HepG2 (cell line): Measurements from ENCODE around the gene SNF8. TPM values are rescaled to one million over a fixed set of nuclear protein-coding genes. Genes with fewer than 3 reads are reported as not detected.

ENCODE experiments used
- CBX5 ChIP-seq: sonication (generic); formaldehyde crosslinking; IDR thresholded peaks from 2 replicates; pipeline ENCODE4 v1.4.0; 2020; ENCODE audit warnings: missing genetic modification reagents, borderline replicate concordance
- HNRNPK ChIP-seq: fragments of 200-400 bp; formaldehyde crosslinking; IDR thresholded peaks from 2 replicates; pipeline ENCODE4 v1.6.1; 2018; ENCODE audit warnings: low read length, low read depth, moderate library complexity, mild to moderate bottlenecking; ENCODE audit not compliant: poor library complexity, severe bottlenecking
- ISX ChIP-seq: sonication (generic); formaldehyde crosslinking; conservative IDR thresholded peaks from 2 replicates; pipeline ENCODE4 v1.5.0; 2020; ENCODE audit warnings: missing genetic modification reagents
- KIAA2018 ChIP-seq: sonication (generic); formaldehyde crosslinking; IDR thresholded peaks from 2 replicates; pipeline ENCODE4 v1.5.0; 2020; ENCODE audit warnings: mild to moderate bottlenecking, missing genetic modification reagents, borderline replicate concordance
- RARG ChIP-seq: sonication (generic); formaldehyde crosslinking; IDR thresholded peaks from 2 replicates; pipeline ENCODE4 v1.4.0; 2020; ENCODE audit warnings: low read depth, mild to moderate bottlenecking, missing genetic modification reagents
- SETDB1 ChIP-seq: sonication (generic); formaldehyde crosslinking; IDR thresholded peaks from 2 replicates; pipeline ENCODE4 v1.5.1; 2020; ENCODE audit warnings: missing genetic modification reagents, mild to moderate bottlenecking, borderline replicate concordance
- SKI ChIP-seq: fragments of 450-650 bp; IDR thresholded peaks from one replicate; pipeline ENCODE4 v1.6.1; 2018; ENCODE audit warnings: mild to moderate bottlenecking; ENCODE audit not compliant: partially characterized antibody
- ZBTB37 ChIP-seq: sonication (generic); formaldehyde crosslinking; IDR thresholded peaks from 2 replicates; pipeline ENCODE4 v1.4.0; 2020; ENCODE audit warnings: mild to moderate bottlenecking, missing genetic modification reagents
- ZNF180 ChIP-seq: sonication (generic); formaldehyde crosslinking; IDR thresholded peaks from 2 replicates; pipeline ENCODE4 v1.4.0; 2020; ENCODE audit warnings: low read depth, missing genetic modification reagents, borderline replicate concordance
- ZNF317 ChIP-seq: sonication (generic); formaldehyde crosslinking; IDR thresholded peaks from 2 replicates; pipeline ENCODE4 v1.5.0; 2020; ENCODE audit warnings: mild to moderate bottlenecking, missing genetic modification reagents
- ZNF782 ChIP-seq: sonication (generic); formaldehyde crosslinking; IDR thresholded peaks from 2 replicates; pipeline ENCODE4 v1.4.0; 2020; ENCODE audit warnings: missing genetic modification reagents, mild to moderate bottlenecking, borderline replicate concordance
- polyA plus RNA-seq, 8 experiments: library from polyadenylated mRNA; depleted of rRNA in 3 of 8; stranded (reverse) in 7 of 8; unstranded in 1 of 8; fragments of >200 nt; fragmentation: Illumina TruSeq in 4 of 8; extraction: Trizol in 4 of 8; gene quantifications; 2 replicates each; pipeline versions ENCODE4 v1.2.1 to v1.2.3, GENCODE V29; 2011 to 2016; ENCODE audit warnings: low read depth in 4 of 8, missing spikeins in 1 of 8, mixed read lengths in 1 of 8; ENCODE audit not compliant: insufficient read depth in 1 of 8
- total RNA-seq, 5 experiments: library from RNA; depleted of rRNA; stranded (reverse); fragments of >200 nt; fragmentation: Illumina TruSeq; extraction: Trizol; gene quantifications; 2 replicates each; pipeline ENCODE4 v1.2.3, GENCODE V29; 2016; ENCODE audit warnings: low read depth in 1 of 5
- TF ChIP-seq, protein P1 (sequence below): fragments of 450-650 bp; IDR thresholded peaks from 2 replicates; pipeline ENCODE4 v1.6.1; 2017
- TF ChIP-seq, protein P2 (sequence below): sonication (generic); formaldehyde crosslinking; IDR thresholded peaks from 2 replicates; pipeline ENCODE4 v1.9.0; 2021; ENCODE audit warnings: missing genetic modification reagents, borderline replicate concordance

SNF8 gene
- total and polyA plus RNA-seq, 2 of the 13 experiments (the other 11 are each of a cell fraction or from before 2014, with no cell fraction given): 114 to 153 TPM

DNA sequence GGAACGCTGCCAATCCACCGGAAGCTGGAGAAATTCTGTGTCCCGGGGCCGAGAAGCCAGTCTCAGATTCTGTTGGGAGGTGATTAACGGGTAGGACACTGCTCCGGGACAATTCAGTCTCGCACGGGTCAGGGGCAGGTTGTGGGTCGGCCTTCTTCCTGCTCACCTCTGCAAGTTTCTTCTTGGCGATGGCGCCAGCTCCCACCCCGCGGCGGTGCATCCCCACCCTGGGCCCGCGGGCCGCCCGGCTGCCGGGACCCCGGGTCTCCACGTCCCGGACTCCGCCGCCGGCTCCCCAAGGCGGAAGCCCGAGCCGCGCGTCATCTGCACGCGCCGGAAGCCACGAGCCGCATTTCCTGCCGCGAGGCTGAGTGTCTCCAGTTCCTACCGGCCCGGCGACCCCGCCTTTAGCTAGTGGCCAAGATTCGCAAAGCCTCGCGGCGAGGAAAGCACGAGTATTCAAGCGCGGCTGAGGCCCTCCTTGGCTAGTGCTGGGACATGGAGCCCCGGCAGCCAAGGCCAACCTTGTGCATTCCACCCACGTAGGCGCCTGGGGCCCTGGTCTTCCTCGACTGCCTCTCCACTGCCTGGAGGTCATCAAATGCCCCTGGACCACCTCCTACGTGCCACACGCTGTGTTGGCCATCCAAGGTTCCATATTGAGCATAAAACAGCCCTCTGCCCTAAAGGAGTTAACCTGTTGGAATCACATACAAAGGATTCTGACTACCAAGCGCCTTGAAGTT lies at the start of gene SNF8 (continued):
- peak; percentile 99 for TF ChIP-seq ZNF782 (CRISPR knock-in tag)
- TF ChIP-seq, protein P1, sequence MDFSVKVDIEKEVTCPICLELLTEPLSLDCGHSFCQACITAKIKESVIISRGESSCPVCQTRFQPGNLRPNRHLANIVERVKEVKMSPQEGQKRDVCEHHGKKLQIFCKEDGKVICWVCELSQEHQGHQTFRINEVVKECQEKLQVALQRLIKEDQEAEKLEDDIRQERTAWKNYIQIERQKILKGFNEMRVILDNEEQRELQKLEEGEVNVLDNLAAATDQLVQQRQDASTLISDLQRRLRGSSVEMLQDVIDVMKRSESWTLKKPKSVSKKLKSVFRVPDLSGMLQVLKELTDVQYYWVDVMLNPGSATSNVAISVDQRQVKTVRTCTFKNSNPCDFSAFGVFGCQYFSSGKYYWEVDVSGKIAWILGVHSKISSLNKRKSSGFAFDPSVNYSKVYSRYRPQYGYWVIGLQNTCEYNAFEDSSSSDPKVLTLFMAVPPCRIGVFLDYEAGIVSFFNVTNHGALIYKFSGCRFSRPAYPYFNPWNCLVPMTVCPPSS: no peak
- 0 out of 2 replicates have a peak, but pooled peaks have one; percentile 82 for TF ChIP-seq KIAA2018 (CRISPR knock-in tag)
- peak; percentile 68; the same call in 1 of the 2 replicates for TF ChIP-seq ZNF317 (CRISPR knock-in tag)
- peak; percentile 29 for TF ChIP-seq HNRNPK
- no peak; the same call in 1 of the 2 replicates for TF ChIP-seq CBX5 (CRISPR knock-in tag)
- 0 out of 2 replicates have a peak, but pooled peaks have one; percentile 93 for TF ChIP-seq ISX (CRISPR knock-in tag)
- peak; percentile 43 for TF ChIP-seq SKI
- no peak for TF ChIP-seq SETDB1
- TF ChIP-seq ZBTB37 (CRISPR knock-in tag): peak; percentile 82; the same call in 1 of the 2 replicates
- no peak for TF ChIP-seq RARG (CRISPR knock-in tag)
- TF ChIP-seq ZNF180 (CRISPR knock-in tag): no peak
- TF ChIP-seq, protein P2, sequence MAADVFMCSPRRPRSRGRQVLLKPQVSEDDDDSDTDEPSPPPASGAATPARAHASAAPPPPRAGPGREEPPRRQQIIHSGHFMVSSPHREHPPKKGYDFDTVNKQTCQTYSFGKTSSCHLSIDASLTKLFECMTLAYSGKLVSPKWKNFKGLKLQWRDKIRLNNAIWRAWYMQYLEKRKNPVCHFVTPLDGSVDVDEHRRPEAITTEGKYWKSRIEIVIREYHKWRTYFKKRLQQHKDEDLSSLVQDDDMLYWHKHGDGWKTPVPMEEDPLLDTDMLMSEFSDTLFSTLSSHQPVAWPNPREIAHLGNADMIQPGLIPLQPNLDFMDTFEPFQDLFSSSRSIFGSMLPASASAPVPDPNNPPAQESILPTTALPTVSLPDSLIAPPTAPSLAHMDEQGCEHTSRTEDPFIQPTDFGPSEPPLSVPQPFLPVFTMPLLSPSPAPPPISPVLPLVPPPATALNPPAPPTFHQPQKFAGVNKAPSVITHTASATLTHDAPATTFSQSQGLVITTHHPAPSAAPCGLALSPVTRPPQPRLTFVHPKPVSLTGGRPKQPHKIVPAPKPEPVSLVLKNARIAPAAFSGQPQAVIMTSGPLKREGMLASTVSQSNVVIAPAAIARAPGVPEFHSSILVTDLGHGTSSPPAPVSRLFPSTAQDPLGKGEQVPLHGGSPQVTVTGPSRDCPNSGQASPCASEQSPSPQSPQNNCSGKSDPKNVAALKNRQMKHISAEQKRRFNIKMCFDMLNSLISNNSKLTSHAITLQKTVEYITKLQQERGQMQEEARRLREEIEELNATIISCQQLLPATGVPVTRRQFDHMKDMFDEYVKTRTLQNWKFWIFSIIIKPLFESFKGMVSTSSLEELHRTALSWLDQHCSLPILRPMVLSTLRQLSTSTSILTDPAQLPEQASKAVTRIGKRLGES (CRISPR knock-in tag): no peak; the same call in 1 of the 2 replicates
